Fibroblast of lung (primary cell): ENCODE measurements around the gene DRAXIN.
"Not testable (repeated sequence)": the region's sequence is repeated elsewhere in the genome, so short reads cannot be mapped to it uniquely, and the experiment has no call there.

Experiments
- EZH2 ChIP-seq: IDR thresholded peaks from 2 replicates; pipeline ENCODE4 v1.5.1; 2012; ENCODE audit warnings: low read length, control low read depth, mild to moderate bottlenecking; ENCODE audit errors: missing control alignments
- TF ChIP-seq, protein P1 (sequence below), 2 donors: IDR thresholded peaks in 1 of 2; conservative IDR thresholded peaks in 1 of 2; 1 replicate in 1 of 2; 2 replicates in 1 of 2; pipeline ENCODE4 v1.5.1; 2011 to 2012; ENCODE audit warnings: low read length in 2 of 2, control low read depth in 1 of 2, inconsistent platforms in 1 of 2, low read depth in 1 of 2, mild to moderate bottlenecking in 1 of 2

DNA sequence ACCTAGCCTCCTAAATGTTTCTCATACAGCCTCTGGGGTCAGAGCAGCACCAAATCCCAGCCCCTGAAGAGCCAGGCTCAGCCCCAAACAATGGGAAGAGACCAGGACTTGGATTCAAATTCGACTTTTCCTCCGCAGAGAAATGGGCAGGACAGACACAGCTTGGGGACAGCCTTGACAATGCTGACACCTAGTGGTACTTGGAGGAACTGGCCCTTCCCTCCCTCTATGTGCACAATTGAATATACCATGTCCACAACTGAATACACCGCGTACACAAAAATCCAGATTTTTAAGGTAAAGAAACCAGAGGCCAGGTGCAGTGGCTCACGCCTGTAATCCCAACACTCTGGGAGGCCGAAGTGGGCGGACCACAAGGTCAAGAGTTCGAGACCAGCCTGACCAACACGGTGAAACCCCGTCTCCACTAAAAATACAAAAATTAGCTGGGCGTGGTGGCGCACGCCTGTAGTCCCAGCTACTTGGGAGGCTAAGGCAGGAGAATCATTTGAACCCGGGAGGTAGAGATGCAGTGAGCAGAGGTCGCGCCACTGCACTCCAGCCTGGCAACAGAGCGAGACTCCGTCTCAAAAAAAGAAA lies 49.0 kb upstream of the DRAXIN start:
- TF ChIP-seq, protein P1, sequence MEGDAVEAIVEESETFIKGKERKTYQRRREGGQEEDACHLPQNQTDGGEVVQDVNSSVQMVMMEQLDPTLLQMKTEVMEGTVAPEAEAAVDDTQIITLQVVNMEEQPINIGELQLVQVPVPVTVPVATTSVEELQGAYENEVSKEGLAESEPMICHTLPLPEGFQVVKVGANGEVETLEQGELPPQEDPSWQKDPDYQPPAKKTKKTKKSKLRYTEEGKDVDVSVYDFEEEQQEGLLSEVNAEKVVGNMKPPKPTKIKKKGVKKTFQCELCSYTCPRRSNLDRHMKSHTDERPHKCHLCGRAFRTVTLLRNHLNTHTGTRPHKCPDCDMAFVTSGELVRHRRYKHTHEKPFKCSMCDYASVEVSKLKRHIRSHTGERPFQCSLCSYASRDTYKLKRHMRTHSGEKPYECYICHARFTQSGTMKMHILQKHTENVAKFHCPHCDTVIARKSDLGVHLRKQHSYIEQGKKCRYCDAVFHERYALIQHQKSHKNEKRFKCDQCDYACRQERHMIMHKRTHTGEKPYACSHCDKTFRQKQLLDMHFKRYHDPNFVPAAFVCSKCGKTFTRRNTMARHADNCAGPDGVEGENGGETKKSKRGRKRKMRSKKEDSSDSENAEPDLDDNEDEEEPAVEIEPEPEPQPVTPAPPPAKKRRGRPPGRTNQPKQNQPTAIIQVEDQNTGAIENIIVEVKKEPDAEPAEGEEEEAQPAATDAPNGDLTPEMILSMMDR (conservative IDR thresholded peaks at IDR 0.05 in 1 of 2, IDR thresholded peaks at IDR 0.05 in 1 of 2; ENCODE audit: low read depth in 1 of 2, low read length in 2 of 2): peak; percentile 98 to 99
- not testable (repeated sequence) for TF ChIP-seq EZH2
